Body of pancreas (tissue), 4 donors: ENCODE data around the gene ADAMTS16. TPM values are rescaled to one million over a fixed set of nuclear protein-coding genes. Genes with fewer than 3 reads are reported as not detected.

Experiments
- ATAC-seq: fragments of 150-250 bp; one replicate; pipeline ENCODE4 v1.9.1; 2016
- DNase-seq, 4 donors: peaks; one replicate each; pipeline ENCODE4 v3.0.0-alpha.2; 2019
- H3K27ac ChIP-seq, 4 donors: fragments of 200-600 bp; sonication (generic); 1 replicate in 3 of 4; 2 replicates in 1 of 4; pipeline versions ENCODE4 v1.5.1 to v1.6.1; 2016 to 2019; ENCODE audit warnings: mild to moderate bottlenecking in 1 of 4, mixed read lengths in 1 of 4, moderate library complexity in 1 of 4
- H3K27me3 ChIP-seq, 2 donors: fragments of 200-600 bp; sonication (generic); one replicate each; pipeline ENCODE4 v1.6.0; 2016; ENCODE audit warnings: mild to moderate bottlenecking in 1 of 2
- H3K36me3 ChIP-seq, 2 donors: fragments of 200-600 bp; sonication (generic); replicated peaks in 1 of 2; 2 replicates each; pipeline ENCODE4 v1.5.1; 2016; ENCODE audit warnings: low read depth in 2 of 2; ENCODE audit not compliant: insufficient read depth in 1 of 2
- H3K4me1 ChIP-seq: fragments of 200-600 bp; sonication (generic); one replicate; pipeline ENCODE4 v1.6.0; 2016
- H3K4me3 ChIP-seq, 2 donors: fragments of 200-600 bp; sonication (generic); 1 replicate in 1 of 2; 2 replicates in 1 of 2; pipeline ENCODE4 v1.5.1; 2016 to 2019
- H3K9me3 ChIP-seq, 3 donors: fragments of 200-600 bp; sonication (generic); 1 replicate in 2 of 3; 2 replicates in 1 of 3; pipeline ENCODE4 v1.5.1; 2016
- POLR2A ChIP-seq, 3 donors: fragments of 450-650 bp; IDR thresholded peaks; one replicate each; pipeline ENCODE4 v1.6.1; 2016; ENCODE audit warnings: antibody characterized with exemption in 3 of 3, mild to moderate bottlenecking in 2 of 3
- WGBS, 2 donors: methylation state at CpG; one replicate each; pipeline ENCODE4 v1.1.5; 2017; 5-methylcytosine and 5-hydroxymethylcytosine counted together
- intact Hi-C: fragments of 100-400 bp; cut with DNase I; formaldehyde crosslinking; loops from one replicate; pipeline ENCODE4 v1.15.1; 2023
- total RNA-seq, 2 donors: library from RNA; depleted of rRNA; stranded (reverse); fragments of >200 nt; gene quantifications; one replicate each; pipeline ENCODE4 v1.1.0, GENCODE V29; 2016
- TF ChIP-seq, protein P1 (sequence below), 7 experiments: fragments of 450-650 bp in 4 of 7; fragments of 200-600 bp in 3 of 7; sonication (generic) in 3 of 7; IDR thresholded peaks; one replicate each; pipeline ENCODE4 v1.5.1; 2016 to 2019; ENCODE audit warnings: antibody characterized with exemption in 7 of 7

ADAMTS16 gene
- total RNA-seq, 2 donors from 2014 or later, result 1.8 to 5.6 TPM

DNA sequence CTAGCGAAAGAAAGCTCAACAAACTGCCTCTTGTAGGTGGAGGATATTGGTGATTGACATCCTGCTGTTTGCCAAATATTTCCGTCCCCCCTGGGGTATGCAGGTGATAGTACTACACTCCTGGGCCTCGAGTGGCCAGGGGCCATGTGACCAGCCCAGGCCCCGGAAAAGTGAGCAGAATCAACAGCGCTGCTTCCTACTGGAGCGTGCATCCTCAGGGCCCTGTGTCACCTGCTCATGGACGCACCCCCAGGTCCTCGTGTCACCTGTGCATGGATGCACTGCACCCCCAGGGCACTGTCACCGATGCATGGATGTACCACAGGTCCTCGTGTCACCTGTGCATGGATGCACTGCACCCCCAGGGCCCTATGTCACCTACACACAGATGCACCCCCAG, 43.8 kb downstream of the ADAMTS16 start:
- 52 to 68% methylated on average over 9 to 10 of the region's 10 CpGs for WGBS, 2 donors
- TF ChIP-seq, protein P1, sequence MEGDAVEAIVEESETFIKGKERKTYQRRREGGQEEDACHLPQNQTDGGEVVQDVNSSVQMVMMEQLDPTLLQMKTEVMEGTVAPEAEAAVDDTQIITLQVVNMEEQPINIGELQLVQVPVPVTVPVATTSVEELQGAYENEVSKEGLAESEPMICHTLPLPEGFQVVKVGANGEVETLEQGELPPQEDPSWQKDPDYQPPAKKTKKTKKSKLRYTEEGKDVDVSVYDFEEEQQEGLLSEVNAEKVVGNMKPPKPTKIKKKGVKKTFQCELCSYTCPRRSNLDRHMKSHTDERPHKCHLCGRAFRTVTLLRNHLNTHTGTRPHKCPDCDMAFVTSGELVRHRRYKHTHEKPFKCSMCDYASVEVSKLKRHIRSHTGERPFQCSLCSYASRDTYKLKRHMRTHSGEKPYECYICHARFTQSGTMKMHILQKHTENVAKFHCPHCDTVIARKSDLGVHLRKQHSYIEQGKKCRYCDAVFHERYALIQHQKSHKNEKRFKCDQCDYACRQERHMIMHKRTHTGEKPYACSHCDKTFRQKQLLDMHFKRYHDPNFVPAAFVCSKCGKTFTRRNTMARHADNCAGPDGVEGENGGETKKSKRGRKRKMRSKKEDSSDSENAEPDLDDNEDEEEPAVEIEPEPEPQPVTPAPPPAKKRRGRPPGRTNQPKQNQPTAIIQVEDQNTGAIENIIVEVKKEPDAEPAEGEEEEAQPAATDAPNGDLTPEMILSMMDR (IDR thresholded peaks at IDR 0.05), result no peak
- no peak for TF ChIP-seq POLR2A (IDR thresholded peaks at IDR 0.05)
- no peak overlapping the region for H3K4me3 ChIP-seq

GRCh38 chr5:5188376-5189050, 48.4 kb downstream of the ADAMTS16 start:
- Histone ChIP-seq H3K27ac (peak overlapping the region in 2 of 4 donors; percentile 32 to 47), H3K27me3 (no peaks in the 10 kb centered on the region), H3K36me3 (no peaks in the 10 kb centered on the region), H3K4me3 (no peak overlapping the region), H3K9me3 (no peaks in the 10 kb centered on the region), H3K4me1 (peaks cover 6% of the 10 kb centered on the region)
- DNase-seq (peak in 3 of 4 donors; percentile 33 to 49 (median 34)), ATAC-seq (peak; percentile 66)
- intact Hi-C loops, result no loop called here
- WGBS, 2 donors, result 13% methylated on average over 11 of the region's 11 CpGs
- TF ChIP-seq POLR2A (IDR thresholded peaks at IDR 0.05), result no peak
- TF ChIP-seq, protein P1 (IDR thresholded peaks at IDR 0.05), result no peak

More for the DNA sequence above, 43.8 kb downstream of the ADAMTS16 start:
- DNase-seq (no peak), ATAC-seq (no peak)
- Histone ChIP-seq H3K36me3 (no peaks in the 10 kb centered on the region), H3K27me3 (no peaks in the 10 kb centered on the region), H3K9me3 (no peaks in the 10 kb centered on the region), H3K27ac (no peak overlapping the region), H3K4me1 (peaks cover 12% of the 10 kb centered on the region)
- intact Hi-C loops, result no loop called here

GRCh38 chr5:5189051-5189430, 48.9 kb downstream of the ADAMTS16 start:
- Histone ChIP-seq H3K27ac (peak overlapping the region in 2 of 4 donors; percentile 32 to 47), H3K4me1 (peaks cover 6% of the 10 kb centered on the region), H3K9me3 (no peaks in the 10 kb centered on the region), H3K36me3 (no peaks in the 10 kb centered on the region), H3K4me3 (no peak overlapping the region), H3K27me3 (no peaks in the 10 kb centered on the region)
- intact Hi-C loops, result no loop called here
- WGBS, 2 donors, result 59 to 67% methylated on average over 7 of the region's 7 CpGs
- ATAC-seq (no peak), DNase-seq (no peak)
- TF ChIP-seq, protein P1 (IDR thresholded peaks at IDR 0.05), result no peak
- no peak for TF ChIP-seq POLR2A (IDR thresholded peaks at IDR 0.05)

DNA sequence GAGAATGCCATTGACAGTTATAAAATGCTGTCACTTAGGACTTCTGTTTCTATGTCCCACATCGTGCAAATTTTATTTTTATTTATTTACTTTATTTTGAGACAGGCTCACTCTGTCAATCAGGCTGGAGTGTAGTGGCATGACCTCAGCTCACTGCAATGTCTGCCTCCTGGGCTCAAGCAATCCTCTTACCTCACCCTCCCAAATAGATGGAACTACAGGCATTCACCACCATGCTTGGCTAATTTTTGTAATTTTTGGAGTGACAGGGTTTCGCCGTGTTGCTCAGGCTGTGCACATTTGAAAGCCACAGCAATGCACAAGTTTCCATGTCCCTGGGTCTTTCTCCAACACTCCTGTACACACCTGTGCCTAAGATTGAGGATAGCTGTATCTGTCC, 51.8 kb downstream of the ADAMTS16 start:
- no peaks in the 10 kb centered on the region for H3K9me3 ChIP-seq
- WGBS, 2 donors, result 67 to 68% methylated on average over 3 of the region's 3 CpGs
- no peaks in the 10 kb centered on the region for H3K36me3 ChIP-seq

More for the DNA sequence above, 51.8 kb downstream of the ADAMTS16 start:
- no peak for DNase-seq
- no peak overlapping the region for H3K4me3 ChIP-seq
- ATAC-seq, result no peak
- TF ChIP-seq POLR2A (IDR thresholded peaks at IDR 0.05), result no peak
- TF ChIP-seq, protein P1 (IDR thresholded peaks at IDR 0.05), result no peak
- no peaks in the 10 kb centered on the region for H3K27me3 ChIP-seq
- intact Hi-C loops, result no loop called here
- H3K4me1 ChIP-seq, result peaks cover 6% of the 10 kb centered on the region
- H3K27ac ChIP-seq, result no peak overlapping the region
